ENCODE measurements around the gene FOXP1. TPM values are rescaled to one million over a fixed set of nuclear protein-coding genes. Genes with fewer than 3 reads are reported as not detected.

The FOXP1 gene
- total and polyA plus RNA-seq, 12 donors, result 4.8 to 56.0 (median 43.8) TPM

GRCh38 chr3:71518089-71518488 is 65.4 kb downstream of the FOXP1 start:
- DNase-seq, result no peak
- intact Hi-C loops (cut with DNase I), result no loop called here
- Histone ChIP-seq H3K4me3 (no peak overlapping the region), H3K36me3 (no peaks in the 10 kb centered on the region), H3K4me1 (peaks cover 0 to 28% (median 11%) of the 10 kb centered on the region in 9 donors), H3K27ac (no peak overlapping the region), H3K27me3 (no peaks in the 10 kb centered on the region), H3K9me3 (peaks cover 0 to 7% (median 0%) of the 10 kb centered on the region in 11 donors)
- TF ChIP-seq, protein P1, sequence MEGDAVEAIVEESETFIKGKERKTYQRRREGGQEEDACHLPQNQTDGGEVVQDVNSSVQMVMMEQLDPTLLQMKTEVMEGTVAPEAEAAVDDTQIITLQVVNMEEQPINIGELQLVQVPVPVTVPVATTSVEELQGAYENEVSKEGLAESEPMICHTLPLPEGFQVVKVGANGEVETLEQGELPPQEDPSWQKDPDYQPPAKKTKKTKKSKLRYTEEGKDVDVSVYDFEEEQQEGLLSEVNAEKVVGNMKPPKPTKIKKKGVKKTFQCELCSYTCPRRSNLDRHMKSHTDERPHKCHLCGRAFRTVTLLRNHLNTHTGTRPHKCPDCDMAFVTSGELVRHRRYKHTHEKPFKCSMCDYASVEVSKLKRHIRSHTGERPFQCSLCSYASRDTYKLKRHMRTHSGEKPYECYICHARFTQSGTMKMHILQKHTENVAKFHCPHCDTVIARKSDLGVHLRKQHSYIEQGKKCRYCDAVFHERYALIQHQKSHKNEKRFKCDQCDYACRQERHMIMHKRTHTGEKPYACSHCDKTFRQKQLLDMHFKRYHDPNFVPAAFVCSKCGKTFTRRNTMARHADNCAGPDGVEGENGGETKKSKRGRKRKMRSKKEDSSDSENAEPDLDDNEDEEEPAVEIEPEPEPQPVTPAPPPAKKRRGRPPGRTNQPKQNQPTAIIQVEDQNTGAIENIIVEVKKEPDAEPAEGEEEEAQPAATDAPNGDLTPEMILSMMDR (IDR thresholded peaks at IDR 0.05), result no peak
- no peak for ATAC-seq

DNA sequence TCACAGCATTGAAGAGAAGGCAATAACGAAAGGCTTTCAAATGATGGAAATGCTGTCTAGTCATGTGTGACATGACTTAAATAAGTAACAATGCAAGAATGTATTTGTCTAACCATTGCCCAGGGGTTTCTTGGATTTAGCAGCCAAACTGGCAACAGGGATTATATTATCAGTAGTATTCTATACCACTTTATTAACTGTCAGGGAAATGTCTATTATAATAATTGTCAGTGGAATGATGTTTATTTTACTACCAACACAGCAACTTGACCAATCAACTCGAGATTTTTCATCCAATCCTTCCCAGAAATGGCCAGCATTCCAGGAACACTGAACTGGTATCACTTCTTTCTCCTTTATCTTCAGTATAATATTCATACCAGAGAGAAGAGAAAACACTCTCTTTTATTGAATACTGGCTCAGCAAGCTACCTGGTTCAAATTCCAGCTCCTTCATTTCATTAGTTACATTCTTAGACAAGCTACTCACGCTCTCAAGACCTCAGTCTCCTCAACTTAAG is 66.2 kb downstream of the FOXP1 start:
- WGBS, 2 donors, result 80 to 90% methylated on average over 3 of the region's 3 CpGs
- no peak overlapping the region for H3K4me3 ChIP-seq
- ATAC-seq (no peak), DNase-seq (no peak)
- TF ChIP-seq, protein P1 (IDR thresholded peaks at IDR 0.05), result no peak
- H3K27me3 ChIP-seq, result no peaks in the 10 kb centered on the region
- peaks cover 0 to 7% (median 0%) of the 10 kb centered on the region in 11 donors for H3K9me3 ChIP-seq
- H3K27ac ChIP-seq, result no peak overlapping the region
- H3K36me3 ChIP-seq, result no peaks in the 10 kb centered on the region
- intact Hi-C loops (cut with DNase I), result no loop called here
- peaks cover 0 to 27% (median 8%) of the 10 kb centered on the region in 9 donors for H3K4me1 ChIP-seq

- peak overlapping the region in 3 of 10 donors; percentile 30 to 61 (median 39) for H3K27ac ChIP-seq
- ATAC-seq, result peak in 7 of 8 donors; percentile 41 to 74 (median 60)
- 65 to 72% methylated on average over 11 of the region's 11 CpGs for WGBS, 2 donors
Observed at GRCh38 chr3:71515636-71516365, 67.7 kb downstream of the FOXP1 start.

GRCh38 chr3:71514621-71515020 is 68.9 kb downstream of the FOXP1 start:
- ATAC-seq (no peak), DNase-seq (no peak)
- Histone ChIP-seq H3K27ac (no peak overlapping the region), H3K4me3 (no peak overlapping the region), H3K9me3 (peaks cover 0 to 7% (median 0%) of the 10 kb centered on the region in 11 donors), H3K36me3 (no peaks in the 10 kb centered on the region), H3K27me3 (no peaks in the 10 kb centered on the region), H3K4me1 (peaks cover 0 to 41% (median 9%) of the 10 kb centered on the region in 9 donors)
- intact Hi-C loops (cut with DNase I), result loop anchor here in 1 of 10 donors (2.0 kb wide), 1 partner anchor 26 kb away; no protein-coding TSS in a partner anchor
- TF ChIP-seq, protein P1 (IDR thresholded peaks at IDR 0.05), result no peak
- WGBS, 2 donors, result 95 to 97% methylated on average over 5 of the region's 5 CpGs

More at GRCh38 chr3:71515636-71516365, 67.7 kb downstream of the FOXP1 start:
- TF ChIP-seq, protein P1 (IDR thresholded peaks at IDR 0.05), result no peak
- Histone ChIP-seq H3K36me3 (no peaks in the 10 kb centered on the region), H3K4me1 (peaks cover 0 to 38% (median 3%) of the 10 kb centered on the region in 9 donors), H3K27me3 (no peaks in the 10 kb centered on the region), H3K9me3 (peaks cover 0 to 7% (median 0%) of the 10 kb centered on the region in 11 donors), H3K4me3 (peak overlapping the region in 1 of 10 donors; percentile 8)
- no peak for DNase-seq
- intact Hi-C loops (cut with DNase I), result loop anchor here in 1 of 10 donors (2.0 kb wide), 1 partner anchor 25 kb away; no protein-coding TSS in a partner anchor

Data from heart right ventricle (tissue), 16 donors.